Progenitor cell of endocrine pancreas (in vitro differentiated cells): Measurements from ENCODE around the gene DNAJB13. TPM values are rescaled to one million over a fixed set of nuclear protein-coding genes. Genes with fewer than 3 reads are reported as not detected.

Experiments
- DNase-seq: peaks from one replicate; pipeline ENCODE4 v3.0.0; 2021; ENCODE audit warnings: low spot score; ENCODE audit not compliant: unreplicated experiment
- H3K27ac Mint-ChIP-seq: 2 replicates; pipeline ENCODE4 v1.8.0; 2021; ENCODE audit warnings: mild to moderate bottlenecking, moderate library complexity, mixed read lengths
- H3K27me3 Mint-ChIP-seq: 2 replicates; pipeline ENCODE4 v1.8.0; 2021; ENCODE audit warnings: mixed read lengths
- H3K36me3 Mint-ChIP-seq: 2 replicates; pipeline ENCODE4 v1.8.0; 2022; ENCODE audit warnings: mixed read lengths; ENCODE audit not compliant: insufficient read depth
- H3K4me1 Mint-ChIP-seq: 2 replicates; pipeline ENCODE4 v1.8.0; 2021; ENCODE audit warnings: low read depth, mixed read lengths
- H3K4me3 Mint-ChIP-seq: 2 replicates; pipeline ENCODE4 v1.8.0; 2021; ENCODE audit warnings: low read depth, mild to moderate bottlenecking, moderate library complexity, mixed read lengths
- H3K9me3 Mint-ChIP-seq: 2 replicates; pipeline ENCODE4 v1.8.0; 2021; ENCODE audit warnings: low read depth, mixed read lengths
- CTCF ChIP-seq: fragments of 200-600 bp; sonication (generic); IDR thresholded peaks from one replicate; pipeline ENCODE4 v1.5.0; 2021; ENCODE audit warnings: antibody characterized with exemption, mild to moderate bottlenecking; ENCODE audit not compliant: unreplicated experiment
- total RNA-seq: library from RNA; stranded (reverse); gene quantifications from 2 replicates; pipeline ENCODE4 v1.2.1, GENCODE V29; 2021

The DNAJB13 gene
- total RNA-seq, 1 donor from 2014 or later, result 1.1 TPM

- DNase-seq, result no peak
- no peak for TF ChIP-seq CTCF
- no peak overlapping the region for H3K4me3 Mint-ChIP-seq
- H3K27me3 Mint-ChIP-seq, result no peaks in the 10 kb centered on the region
- peaks cover 4% of the 10 kb centered on the region for H3K4me1 Mint-ChIP-seq
- peaks cover 12% of the 10 kb centered on the region for H3K9me3 Mint-ChIP-seq
- no peak overlapping the region for H3K27ac Mint-ChIP-seq
- peaks cover 3% of the 10 kb centered on the region for H3K36me3 Mint-ChIP-seq
These were observed 914 bp upstream of the DNAJB13 start for GRCh38 chr11:73949912-73950311.

GRCh38 chr11:73951797-73952196 lies 971 bp downstream of the DNAJB13 start:
- peaks cover 4% of the 10 kb centered on the region for H3K27me3 Mint-ChIP-seq
- peaks cover 8% of the 10 kb centered on the region for H3K4me1 Mint-ChIP-seq
- H3K36me3 Mint-ChIP-seq, result peaks cover 2% of the 10 kb centered on the region
- no peak for DNase-seq
- TF ChIP-seq CTCF, result no peak
- H3K27ac Mint-ChIP-seq, result no peak overlapping the region
- peaks cover 6% of the 10 kb centered on the region for H3K9me3 Mint-ChIP-seq
- H3K4me3 Mint-ChIP-seq, result no peak overlapping the region

GRCh38 chr11:73956876-73957653 lies 6.2 kb downstream of the DNAJB13 start:
- no peaks in the 10 kb centered on the region for H3K36me3 Mint-ChIP-seq
- H3K27me3 Mint-ChIP-seq, result peaks cover 14% of the 10 kb centered on the region
- DNase-seq, result no peak
- no peaks in the 10 kb centered on the region for H3K9me3 Mint-ChIP-seq
- H3K4me1 Mint-ChIP-seq, result peaks cover 6% of the 10 kb centered on the region
- no peak overlapping the region for H3K27ac Mint-ChIP-seq
- TF ChIP-seq CTCF, result no peak
- no peak overlapping the region for H3K4me3 Mint-ChIP-seq

GRCh38 chr11:73957654-73958361 lies 7.0 kb downstream of the DNAJB13 start:
- Mint-ChIP-seq H3K36me3 (no peaks in the 10 kb centered on the region), H3K4me1 (peaks cover 4% of the 10 kb centered on the region), H3K4me3 (no peak overlapping the region), H3K27ac (no peak overlapping the region), H3K27me3 (peaks cover 14% of the 10 kb centered on the region), H3K9me3 (no peaks in the 10 kb centered on the region)
- TF ChIP-seq CTCF, result no peak
- DNase-seq, result no peak

- Mint-ChIP-seq H3K9me3 (no peaks in the 10 kb centered on the region), H3K4me1 (peaks cover 4% of the 10 kb centered on the region), H3K36me3 (no peaks in the 10 kb centered on the region), H3K27ac (no peak overlapping the region), H3K4me3 (no peak overlapping the region), H3K27me3 (peaks cover 14% of the 10 kb centered on the region)
- DNase-seq, result no peak
- TF ChIP-seq CTCF, result no peak
These were observed 7.8 kb downstream of the DNAJB13 start for GRCh38 chr11:73958521-73959141.
